DOHH2 (cell line): ENCODE measurements around the gene DNAI1.

Experiments
- H3F3A ChIP-seq: fragments of 200-600 bp; sonication (generic), shearing (Covaris generic); 2 replicates; pipeline ENCODE4 v1.6.0; 2016; ENCODE audit warnings: antibody characterized with exemption, mild to moderate bottlenecking; ENCODE audit not compliant: control insufficient read depth, insufficient read depth
- H3K27ac ChIP-seq: fragments of 200-600 bp; sonication (generic); 2 replicates; pipeline ENCODE4 v1.5.1; 2014; ENCODE audit warnings: low read depth, mild to moderate bottlenecking, low read length, moderate library complexity
- H3K27me3 ChIP-seq: fragments of 200-600 bp; sonication (generic); 2 replicates; pipeline ENCODE4 v1.6.1; 2014; ENCODE audit warnings: mild to moderate bottlenecking, low read length, mixed read lengths; ENCODE audit not compliant: control insufficient read depth
- H3K36me3 ChIP-seq: fragments of 200-600 bp; sonication (generic); 2 replicates; pipeline ENCODE4 v1.6.1; 2014; ENCODE audit warnings: mild to moderate bottlenecking, low read length, moderate library complexity, mixed read lengths; ENCODE audit not compliant: control insufficient read depth
- H3K4me1 ChIP-seq: fragments of 200-600 bp; sonication (generic); 2 replicates; pipeline ENCODE4 v1.6.1; 2014; ENCODE audit warnings: mild to moderate bottlenecking, low read length, mixed read lengths; ENCODE audit not compliant: control insufficient read depth
- H3K4me2 ChIP-seq: fragments of 200-600 bp; sonication (generic); 2 replicates; pipeline ENCODE4 v1.6.0; 2014; ENCODE audit warnings: mild to moderate bottlenecking, low read length, moderate library complexity
- H3K4me3 ChIP-seq: fragments of 200-600 bp; sonication (generic); 2 replicates; pipeline ENCODE4 v1.5.1; 2014; ENCODE audit warnings: mild to moderate bottlenecking, low read length, mixed read lengths
- H3K79me2 ChIP-seq: fragments of 200-600 bp; sonication (generic); 2 replicates; pipeline ENCODE4 v1.6.1; 2014; ENCODE audit warnings: mild to moderate bottlenecking, low read length, mixed read lengths; ENCODE audit not compliant: control insufficient read depth
- H3K9me2 ChIP-seq: fragments of 200-600 bp; sonication (generic); replicated peaks from 2 replicates; pipeline ENCODE4 v1.6.1; 2014; ENCODE audit warnings: mild to moderate bottlenecking, low read length, mixed read lengths; ENCODE audit not compliant: control insufficient read depth
- H3K9me3 ChIP-seq: fragments of 200-600 bp; sonication (generic); 2 replicates; pipeline ENCODE4 v1.6.1; 2014; ENCODE audit warnings: antibody characterized with exemption, low read length, mixed read lengths; ENCODE audit not compliant: control insufficient read depth, insufficient read depth
- H4K20me1 ChIP-seq: fragments of 200-600 bp; sonication (generic); 2 replicates; pipeline ENCODE4 v1.6.0; 2014; ENCODE audit warnings: low read depth, mild to moderate bottlenecking, antibody characterized with exemption, low read length, moderate library complexity; ENCODE audit not compliant: control insufficient read depth, insufficient read depth
- EZH2phosphoT487 ChIP-seq: fragments of 200-600 bp; sonication (generic); IDR thresholded peaks from 2 replicates; pipeline ENCODE4 v1.6.1; 2017; ENCODE audit warnings: borderline replicate concordance, mild to moderate bottlenecking, antibody characterized with exemption, low read length, moderate library complexity, mixed read lengths
- TF ChIP-seq, protein P1 (sequence below): fragments of 200-600 bp; sonication (generic); IDR thresholded peaks from one replicate; pipeline ENCODE4 v1.5.1; 2014; ENCODE audit warnings: antibody characterized with exemption, mild to moderate bottlenecking, low read depth, low read length; ENCODE audit not compliant: poor library complexity, severe bottlenecking

The DNAI1 gene

GRCh38 chr9:34541540-34541939 is 82.9 kb downstream of the DNAI1 start:
- H3K79me2 ChIP-seq: no peaks in the 10 kb centered on the region
- H3K27ac ChIP-seq: no peak overlapping the region
- no peak overlapping the region for H3K4me3 ChIP-seq
- H3K27me3 ChIP-seq: 0 out of 2 replicates have a peak, but pooled peaks cover 4% of the 10 kb centered on the region
- TF ChIP-seq, protein P1, sequence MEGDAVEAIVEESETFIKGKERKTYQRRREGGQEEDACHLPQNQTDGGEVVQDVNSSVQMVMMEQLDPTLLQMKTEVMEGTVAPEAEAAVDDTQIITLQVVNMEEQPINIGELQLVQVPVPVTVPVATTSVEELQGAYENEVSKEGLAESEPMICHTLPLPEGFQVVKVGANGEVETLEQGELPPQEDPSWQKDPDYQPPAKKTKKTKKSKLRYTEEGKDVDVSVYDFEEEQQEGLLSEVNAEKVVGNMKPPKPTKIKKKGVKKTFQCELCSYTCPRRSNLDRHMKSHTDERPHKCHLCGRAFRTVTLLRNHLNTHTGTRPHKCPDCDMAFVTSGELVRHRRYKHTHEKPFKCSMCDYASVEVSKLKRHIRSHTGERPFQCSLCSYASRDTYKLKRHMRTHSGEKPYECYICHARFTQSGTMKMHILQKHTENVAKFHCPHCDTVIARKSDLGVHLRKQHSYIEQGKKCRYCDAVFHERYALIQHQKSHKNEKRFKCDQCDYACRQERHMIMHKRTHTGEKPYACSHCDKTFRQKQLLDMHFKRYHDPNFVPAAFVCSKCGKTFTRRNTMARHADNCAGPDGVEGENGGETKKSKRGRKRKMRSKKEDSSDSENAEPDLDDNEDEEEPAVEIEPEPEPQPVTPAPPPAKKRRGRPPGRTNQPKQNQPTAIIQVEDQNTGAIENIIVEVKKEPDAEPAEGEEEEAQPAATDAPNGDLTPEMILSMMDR: no peak
- TF ChIP-seq EZH2phosphoT487: no peak
- H3K4me1 ChIP-seq: no peaks in the 10 kb centered on the region
- H3K9me3 ChIP-seq: no peaks in the 10 kb centered on the region
- no peak overlapping the region for H3K4me2 ChIP-seq
- H3K9me2 ChIP-seq: no peaks in the 10 kb centered on the region
- no peaks in the 10 kb centered on the region for H4K20me1 ChIP-seq
- no peaks in the 10 kb centered on the region for H3K36me3 ChIP-seq
- no peaks in the 10 kb centered on the region for H3F3A ChIP-seq

DNA sequence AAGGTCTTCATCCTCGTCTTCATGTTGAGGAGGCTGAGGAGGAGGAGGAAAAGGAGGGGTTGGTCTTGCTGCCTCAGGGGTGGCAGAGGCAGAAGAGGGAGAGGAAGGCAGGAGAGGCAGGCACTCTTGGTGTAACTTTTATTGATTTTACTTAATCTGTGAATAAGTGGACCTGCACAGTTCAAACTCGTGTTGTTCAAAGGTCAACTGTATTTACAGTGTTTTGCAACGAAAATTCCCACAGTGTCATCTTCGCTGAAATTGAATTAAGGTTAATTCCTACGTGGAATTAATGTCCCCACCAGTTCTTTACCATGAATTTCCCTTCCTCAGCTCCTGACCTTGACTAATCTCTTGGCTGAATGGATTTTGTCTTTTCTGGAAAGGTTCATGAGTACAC is 85.4 kb downstream of the DNAI1 start:
- Histone ChIP-seq H3K27me3 (0 out of 2 replicates have a peak, but pooled peaks cover 4% of the 10 kb centered on the region), H3K9me2 (no peaks in the 10 kb centered on the region), H3K4me1 (no peaks in the 10 kb centered on the region), H3K9me3 (no peaks in the 10 kb centered on the region), H3K27ac (no peak overlapping the region), H3K36me3 (no peaks in the 10 kb centered on the region), H3K4me2 (no peak overlapping the region), H3K4me3 (no peak overlapping the region), H3K79me2 (no peaks in the 10 kb centered on the region), H4K20me1 (no peaks in the 10 kb centered on the region), H3F3A (no peaks in the 10 kb centered on the region)
- TF ChIP-seq, protein P1: no peak
- TF ChIP-seq EZH2phosphoT487: no peak

DNA sequence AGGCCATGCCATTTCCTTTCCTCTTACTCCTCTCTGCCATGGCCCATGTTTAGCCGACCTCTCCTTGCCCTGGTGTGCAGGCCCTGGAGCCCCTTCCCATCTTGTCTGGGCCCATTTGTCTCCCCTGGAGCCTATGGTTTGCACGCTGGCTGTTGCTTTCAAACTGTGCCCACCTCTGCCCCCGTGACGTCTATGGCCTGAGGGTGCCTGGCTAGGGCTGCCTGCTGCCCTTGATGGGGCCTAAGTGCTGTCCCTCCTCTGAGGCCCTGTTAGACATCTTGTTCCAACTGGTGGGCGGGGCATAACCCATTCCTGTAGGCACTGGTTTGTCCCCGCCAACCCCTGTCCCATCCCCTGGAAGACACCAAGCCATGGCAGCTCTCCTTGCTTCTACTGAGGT is 86.9 kb downstream of the DNAI1 start:
- Histone ChIP-seq H3K4me3 (no peak overlapping the region), H3K27ac (no peak overlapping the region), H3K79me2 (no peaks in the 10 kb centered on the region), H3K27me3 (0 out of 2 replicates have a peak, but pooled peaks cover 4% of the 10 kb centered on the region), H3K4me1 (no peaks in the 10 kb centered on the region), H3K36me3 (no peaks in the 10 kb centered on the region), H3F3A (no peaks in the 10 kb centered on the region), H3K4me2 (no peak overlapping the region), H3K9me2 (no peaks in the 10 kb centered on the region), H3K9me3 (no peaks in the 10 kb centered on the region), H4K20me1 (no peaks in the 10 kb centered on the region)
- TF ChIP-seq EZH2phosphoT487: no peak
- TF ChIP-seq, protein P1: no peak
